Mesenteric fat pad (tissue), 1 donor: Measurements from ENCODE around the gene PGBD5. TPM values are rescaled to one million over a fixed set of nuclear protein-coding genes. Genes with fewer than 3 reads are reported as not detected.
A peak's percentile ranks its signal among the peaks of the same experiment; 100 is the strongest.

Experiments used
- DNase-seq: peaks from one replicate; pipeline ENCODE4 v3.0.0-alpha.2; 2020; ENCODE audit warnings: low spot score
- total RNA-seq: library from RNA; stranded (reverse); fragmentation: NEBNext Ultra II Directional; extraction: Animal tissue kit (Norgen Biotek cat#: 25700); gene quantifications from one replicate; pipeline ENCODE4 v1.2.1, GENCODE V29; 2021
- donor health status: DM: yes; HTN: yes; CAD: no.

Gene PGBD5
- total RNA-seq, 1 donor from 2014 or later, result 1.4 TPM

GRCh38 chr1:230266456-230266855 lies 159.7 kb downstream of the PGBD5 start:
- DNase-seq, result peak; percentile 30

- peak; percentile 86 for DNase-seq
These were observed 160.7 kb downstream of the PGBD5 start for GRCh38 chr1:230265200-230266115.

Other genes with a start within 250 kb of the PGBD5 start
- gene COG2, start 216.1 kb upstream of the PGBD5 start, total RNA-seq, result 20.4 TPM